Caco-2 (cell line): ENCODE data around the gene BLVRA. TPM values are rescaled to one million over a fixed set of nuclear protein-coding genes. Genes with fewer than 3 reads are reported as not detected.
"Not testable (repeated sequence)": the region's sequence is repeated elsewhere in the genome, so short reads cannot be mapped to it uniquely, and the experiment has no call there.

Experiments
- BruUV-seq: library from RNA; stranded (reverse); fragments of 400-500 nt; replicated peaks from 2 replicates; lab custom pipeline; 2021; lab: Mats Ljungman, UMichigan
- CTCF ChIA-PET: fragments of 300-600 bp; sonication (Branson Sonifier 250); formaldehyde crosslinking; loops from one replicate; lab custom pipeline; 2022; ENCODE audit warnings: antibody characterized with exemption; lab: Charles Lee
- POLR2A ChIA-PET: fragments of 300-600 bp; sonication (Branson Sonifier 250); formaldehyde crosslinking; loops from one replicate; lab custom pipeline; 2022; ENCODE audit warnings: antibody characterized with exemption; lab: Charles Lee
- DNase-seq, 2 experiments: peaks; one replicate each; pipeline versions ENCODE4 v3.0.0 to v3.0.0-alpha.2; 2020 to 2022
- H3K27me3 ChIP-seq: replicated peaks from 2 replicates; pipeline ENCODE4 v1.6.0; 2011; ENCODE audit warnings: low read length; ENCODE audit not compliant: control insufficient read depth, insufficient read depth
- H3K36me3 ChIP-seq: 2 replicates; pipeline ENCODE4 v1.5.1; 2011; ENCODE audit warnings: low read length; ENCODE audit not compliant: control insufficient read depth, insufficient read depth
- H3K4me1 ChIP-seq: fragments of 250-450 bp; sonication (Bioruptor Pico); 2 replicates; pipeline ENCODE4 v1.5.1; 2020; ENCODE audit warnings: mild to moderate bottlenecking
- H3K4me3 ChIP-seq: 2 replicates; pipeline ENCODE4 v1.5.1; 2011; ENCODE audit warnings: low read depth, mild to moderate bottlenecking, control low read depth, low read length
- H3K9me3 ChIP-seq: fragments of 250-450 bp; sonication (Bioruptor Pico); 2 replicates; pipeline ENCODE4 v1.5.1; 2020; ENCODE audit warnings: mild to moderate bottlenecking, moderate library complexity
- H3K27ac Mint-ChIP-seq: one replicate; pipeline ENCODE4 v1.8.0; 2022; ENCODE audit warnings: mixed read lengths; ENCODE audit not compliant: unreplicated experiment
- H3K27me3 Mint-ChIP-seq: one replicate; pipeline ENCODE4 v1.8.0; 2022; ENCODE audit warnings: mixed read lengths; ENCODE audit not compliant: insufficient read depth, unreplicated experiment
- H3K36me3 Mint-ChIP-seq: one replicate; pipeline ENCODE4 v1.8.0; 2022; ENCODE audit warnings: mild to moderate bottlenecking, mixed read lengths; ENCODE audit not compliant: insufficient read depth, unreplicated experiment
- H3K4me1 Mint-ChIP-seq: one replicate; pipeline ENCODE4 v1.8.0; 2022; ENCODE audit warnings: low read depth, mixed read lengths; ENCODE audit not compliant: unreplicated experiment
- H3K4me3 Mint-ChIP-seq: one replicate; pipeline ENCODE4 v1.8.0; 2022; ENCODE audit warnings: mild to moderate bottlenecking, moderate library complexity, mixed read lengths; ENCODE audit not compliant: unreplicated experiment
- H3K9me3 Mint-ChIP-seq: one replicate; pipeline ENCODE4 v1.8.0; 2022; ENCODE audit warnings: mixed read lengths; ENCODE audit not compliant: unreplicated experiment
- intact Hi-C: fragments of 100-400 bp; cut with micrococcal nuclease; formaldehyde crosslinking; loops from one replicate; pipeline ENCODE4 v1.10.0; 2022; ENCODE audit not compliant: unreplicated experiment
- total RNA-seq: library from RNA; stranded (reverse); gene quantifications from 2 replicates; pipeline ENCODE4 v1.2.3, GENCODE V29; 2022
- TF ChIP-seq, protein P1 (sequence below), 2 experiments: fragments of 200-600 bp in 1 of 2; IDR thresholded peaks; 1 replicate in 1 of 2; 2 replicates in 1 of 2; pipeline versions ENCODE4 v1.5.1 to v1.8.0; 2011 to 2022; ENCODE audit warnings: antibody characterized with exemption in 1 of 2, control low read depth in 1 of 2, inconsistent platforms in 1 of 2, low read depth in 1 of 2, low read length in 1 of 2, mild to moderate bottlenecking in 1 of 2, moderate library complexity in 1 of 2; ENCODE audit not compliant: insufficient read depth in 1 of 2, severe bottlenecking in 1 of 2, unreplicated experiment in 1 of 2

The BLVRA gene
- total RNA-seq, 1 experiment from 2014 or later: 27.9 TPM

DNA sequence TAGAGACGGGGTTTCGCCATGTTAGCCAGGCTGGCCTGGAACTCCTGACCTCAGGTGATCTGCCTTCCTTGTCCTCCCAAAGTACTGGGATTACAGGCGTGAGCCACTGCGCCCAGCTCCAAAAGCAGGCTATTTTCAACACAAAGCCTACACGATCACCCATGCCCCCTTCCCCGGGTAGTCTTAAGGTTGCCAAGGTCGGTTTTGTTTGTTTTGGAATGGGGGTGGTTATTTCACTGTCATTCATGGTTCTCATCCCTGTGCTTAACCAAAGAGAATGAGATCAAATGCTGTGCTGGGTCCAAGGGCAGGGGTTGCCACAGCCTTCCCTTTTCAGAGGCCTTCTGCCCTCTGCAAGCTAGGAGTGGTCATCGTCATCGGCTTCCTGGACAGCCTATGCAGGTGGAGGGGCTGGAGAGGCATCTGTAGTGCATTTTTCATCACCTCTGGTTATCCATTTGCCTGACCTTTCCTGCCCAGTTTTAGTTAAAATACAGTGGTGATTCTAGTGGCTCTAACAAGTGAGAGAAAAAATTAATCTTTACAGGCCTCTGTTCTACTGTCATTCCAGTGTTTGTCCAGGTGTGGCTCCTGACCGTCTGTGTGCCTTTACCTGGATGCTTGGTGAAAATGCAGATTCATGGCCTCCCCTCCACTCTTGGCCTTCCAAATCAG is 11.4 kb downstream of the BLVRA start:
- Mint-ChIP-seq H3K9me3 (no peaks in the 10 kb centered on the region), H3K27ac (no peak overlapping the region), H3K36me3 (peaks cover 6% of the 10 kb centered on the region), H3K4me3 (no peak overlapping the region), H3K27me3 (no peaks in the 10 kb centered on the region), H3K4me1 (peaks cover 9% of the 10 kb centered on the region)
- intact Hi-C loops: loop anchor here (5.0 kb wide), 1 partner anchor 47 kb away; no protein-coding TSS in a partner anchor
- Histone ChIP-seq H3K9me3 (no peaks in the 10 kb centered on the region), H3K36me3 (no peaks in the 10 kb centered on the region), H3K4me1 (peaks cover 8% of the 10 kb centered on the region), H3K27me3 (no peaks in the 10 kb centered on the region), H3K4me3 (no peak overlapping the region)
- no TSS peak for BruUV-seq
- ChIA-PET POLR2A (no interaction called here), CTCF (interaction anchor here (0.5 to 0.6 kb wide), 2 partner anchors 187 to 486 kb away, joined by 3 read pairs; no protein-coding TSS in a partner anchor)
- TF ChIP-seq, protein P1, sequence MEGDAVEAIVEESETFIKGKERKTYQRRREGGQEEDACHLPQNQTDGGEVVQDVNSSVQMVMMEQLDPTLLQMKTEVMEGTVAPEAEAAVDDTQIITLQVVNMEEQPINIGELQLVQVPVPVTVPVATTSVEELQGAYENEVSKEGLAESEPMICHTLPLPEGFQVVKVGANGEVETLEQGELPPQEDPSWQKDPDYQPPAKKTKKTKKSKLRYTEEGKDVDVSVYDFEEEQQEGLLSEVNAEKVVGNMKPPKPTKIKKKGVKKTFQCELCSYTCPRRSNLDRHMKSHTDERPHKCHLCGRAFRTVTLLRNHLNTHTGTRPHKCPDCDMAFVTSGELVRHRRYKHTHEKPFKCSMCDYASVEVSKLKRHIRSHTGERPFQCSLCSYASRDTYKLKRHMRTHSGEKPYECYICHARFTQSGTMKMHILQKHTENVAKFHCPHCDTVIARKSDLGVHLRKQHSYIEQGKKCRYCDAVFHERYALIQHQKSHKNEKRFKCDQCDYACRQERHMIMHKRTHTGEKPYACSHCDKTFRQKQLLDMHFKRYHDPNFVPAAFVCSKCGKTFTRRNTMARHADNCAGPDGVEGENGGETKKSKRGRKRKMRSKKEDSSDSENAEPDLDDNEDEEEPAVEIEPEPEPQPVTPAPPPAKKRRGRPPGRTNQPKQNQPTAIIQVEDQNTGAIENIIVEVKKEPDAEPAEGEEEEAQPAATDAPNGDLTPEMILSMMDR (IDR thresholded peaks at IDR 0.05; ENCODE audit: insufficient read depth in 1 of 2, low read depth in 1 of 2, low read length in 1 of 2, severe bottlenecking in 1 of 2, unreplicated experiment in 1 of 2): no peak
- DNase-seq: no peak

DNA sequence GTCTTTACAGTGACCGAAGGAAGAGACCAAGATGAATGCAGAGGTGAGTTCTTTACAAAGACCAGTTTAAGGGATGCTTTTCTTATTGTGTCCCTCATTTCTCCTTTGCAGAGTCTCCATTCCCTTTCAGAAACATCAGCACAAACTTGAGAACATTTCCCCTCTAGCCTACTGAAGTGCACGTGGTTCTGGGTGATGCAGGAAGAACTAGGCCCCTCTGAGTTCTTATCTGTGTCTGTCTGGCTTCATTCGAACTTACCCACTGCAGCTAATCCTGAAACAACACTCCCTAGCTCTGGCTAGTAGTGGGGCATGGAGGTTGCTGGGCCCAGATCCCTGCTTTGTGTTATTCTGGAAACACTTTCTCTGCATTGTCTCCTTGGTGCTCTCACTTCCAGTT is 12.6 kb downstream of the BLVRA start:
- Histone ChIP-seq H3K4me1 (peaks cover 5% of the 10 kb centered on the region; the same call in 1 of the 2 replicates), H3K4me3 (no peak overlapping the region), H3K36me3 (no peaks in the 10 kb centered on the region), H3K27me3 (no peaks in the 10 kb centered on the region), H3K9me3 (no peaks in the 10 kb centered on the region)
- Mint-ChIP-seq H3K27ac (no peak overlapping the region), H3K9me3 (peaks cover 3% of the 10 kb centered on the region), H3K4me3 (no peak overlapping the region), H3K27me3 (no peaks in the 10 kb centered on the region), H3K36me3 (peaks cover 6% of the 10 kb centered on the region), H3K4me1 (peaks cover 6% of the 10 kb centered on the region)
- DNase-seq: no peak
- no TSS peak for BruUV-seq
- intact Hi-C loops: no loop called here
- TF ChIP-seq, protein P1 (IDR thresholded peaks at IDR 0.05; ENCODE audit: insufficient read depth in 1 of 2, low read depth in 1 of 2, low read length in 1 of 2, severe bottlenecking in 1 of 2, unreplicated experiment in 1 of 2): no peak
- ChIA-PET POLR2A (no interaction called here), CTCF (no interaction called here)

DNA sequence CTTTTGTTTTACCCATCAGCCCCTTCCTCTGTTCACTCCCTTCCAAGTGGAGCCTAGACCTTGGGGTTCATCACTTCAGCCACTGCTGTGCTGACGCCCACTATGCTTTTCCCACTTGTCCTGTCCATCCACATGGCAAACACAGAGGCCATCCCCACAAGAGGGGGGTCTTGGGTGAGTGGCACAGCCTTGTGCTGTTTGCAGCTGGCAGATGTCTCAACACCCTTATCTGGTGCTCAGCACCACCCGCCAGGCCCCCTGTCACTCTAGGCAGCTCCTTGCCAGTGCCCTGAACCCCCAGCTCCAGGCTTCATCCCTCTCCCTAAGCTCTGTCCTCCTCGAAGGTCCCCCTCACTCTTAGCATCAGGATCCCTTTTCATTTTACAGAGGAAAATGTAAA is 13.1 kb downstream of the BLVRA start:
- POLR2A ChIA-PET: no interaction called here
- CTCF ChIA-PET: no interaction called here
- BruUV-seq: no TSS peak

DNA sequence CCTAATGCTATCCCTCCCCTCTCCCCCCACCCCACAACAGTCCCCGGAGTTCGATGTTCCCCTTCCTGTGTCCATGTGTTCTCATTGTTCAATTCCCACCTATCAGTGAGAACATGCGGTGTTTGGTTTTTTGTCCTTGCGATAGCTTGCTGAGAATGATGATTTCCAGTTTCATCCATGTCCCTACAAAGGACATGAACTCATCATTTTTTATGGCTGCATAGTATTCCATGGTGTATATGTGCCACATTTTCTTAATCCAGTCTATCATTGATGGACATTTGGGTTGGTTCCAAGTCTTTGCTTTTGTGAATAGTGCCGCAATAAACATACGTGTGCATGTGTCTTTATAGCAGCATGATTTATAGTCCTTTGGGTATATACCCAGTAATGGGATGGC is 14.8 kb downstream of the BLVRA start:
- H3K4me1 Mint-ChIP-seq, H3K36me3 Mint-ChIP-seq, H3K4me1 ChIP-seq, intact Hi-C loops, H3K36me3 ChIP-seq, POLR2A ChIA-PET, H3K27ac Mint-ChIP-seq, H3K9me3 Mint-ChIP-seq, H3K27me3 ChIP-seq, DNase-seq, H3K4me3 ChIP-seq, H3K27me3 Mint-ChIP-seq, BruUV-seq, H3K4me3 Mint-ChIP-seq, CTCF ChIA-PET, H3K9me3 ChIP-seq: not testable (repeated sequence)

More for the DNA sequence above, 13.1 kb downstream of the BLVRA start:
- Mint-ChIP-seq H3K27ac (no peak overlapping the region), H3K9me3 (peaks cover 7% of the 10 kb centered on the region), H3K27me3 (no peaks in the 10 kb centered on the region), H3K4me1 (peaks cover 6% of the 10 kb centered on the region), H3K4me3 (no peak overlapping the region), H3K36me3 (peaks cover 6% of the 10 kb centered on the region)
- DNase-seq: no peak
- H3K36me3 ChIP-seq: no peaks in the 10 kb centered on the region
- peaks cover 5% of the 10 kb centered on the region; the same call in 1 of the 2 replicates for H3K4me1 ChIP-seq
- H3K4me3 ChIP-seq: no peak overlapping the region
- TF ChIP-seq, protein P1 (IDR thresholded peaks at IDR 0.05; ENCODE audit: insufficient read depth in 1 of 2, low read depth in 1 of 2, low read length in 1 of 2, severe bottlenecking in 1 of 2, unreplicated experiment in 1 of 2): no peak
- H3K27me3 ChIP-seq: no peaks in the 10 kb centered on the region
- intact Hi-C loops: no loop called here
- H3K9me3 ChIP-seq: no peaks in the 10 kb centered on the region

DNA sequence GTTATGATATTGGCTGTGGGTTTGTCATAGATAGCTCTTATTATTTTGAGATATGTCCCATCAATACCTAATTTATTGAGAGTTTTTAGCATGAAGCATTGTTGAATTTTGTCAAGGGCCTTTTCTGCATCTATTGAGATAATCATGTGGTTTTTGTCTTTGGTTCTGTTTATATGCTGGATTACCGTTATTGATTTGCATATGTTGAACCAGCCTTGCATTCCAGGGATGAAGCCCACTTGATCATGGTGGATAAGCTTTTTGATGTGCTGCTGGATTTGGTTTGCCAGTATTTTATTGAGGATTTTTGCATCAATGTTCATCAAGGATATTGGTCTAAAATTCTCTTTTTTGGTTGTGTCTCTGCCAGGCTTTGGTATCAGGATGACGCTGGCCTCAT is 16.8 kb downstream of the BLVRA start:
- H3K4me1 Mint-ChIP-seq, H3K4me3 Mint-ChIP-seq, intact Hi-C loops, DNase-seq, H3K36me3 Mint-ChIP-seq, H3K27ac Mint-ChIP-seq, POLR2A ChIA-PET, H3K4me1 ChIP-seq, H3K27me3 ChIP-seq, H3K9me3 ChIP-seq, CTCF ChIA-PET, H3K4me3 ChIP-seq, H3K36me3 ChIP-seq, H3K27me3 Mint-ChIP-seq, BruUV-seq: not testable (repeated sequence)
- H3K9me3 Mint-ChIP-seq: peaks cover 19% of the 10 kb centered on the region
